HG03457 (cell line): Measurements from ENCODE around the gene AKAP6.
"Not testable (repeated sequence)": the region's sequence is repeated elsewhere in the genome, so short reads cannot be mapped to it uniquely, and the experiment has no call there.

Experiments used
- ATAC-seq: cut with Tn5 transposase; IDR thresholded peaks from one replicate; pipeline ENCODE4 v1.9.1; 2021; ENCODE audit warnings: moderate number of reproducible peaks; ENCODE audit not compliant: unreplicated experiment

The AKAP6 gene

DNA sequence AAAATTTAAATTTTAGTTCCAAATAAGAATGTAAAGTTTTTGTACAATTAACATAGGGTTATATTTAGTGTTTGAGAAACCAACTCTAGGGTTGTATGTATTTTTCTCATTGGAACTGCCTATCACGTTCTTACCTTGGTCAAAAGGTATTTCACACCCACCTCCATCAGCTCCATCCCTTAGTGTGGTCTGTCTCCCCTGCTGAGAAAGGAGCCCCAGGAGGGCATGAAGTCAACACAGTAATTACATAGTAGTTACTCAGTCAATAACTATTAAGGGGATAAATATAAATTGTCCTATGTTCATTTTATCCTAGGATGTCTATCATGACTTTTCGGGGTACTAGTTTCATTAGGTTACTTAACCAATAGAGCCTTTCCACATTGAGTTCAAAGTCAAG lies 106.3 kb downstream of the AKAP6 start:
- no peak for ATAC-seq

GRCh38 chr14:32436993-32437392 lies 107.9 kb downstream of the AKAP6 start:
- no peak for ATAC-seq

- ATAC-seq, result no peak
Observed at GRCh38 chr14:32438517-32438916, 109.4 kb downstream of the AKAP6 start.

DNA sequence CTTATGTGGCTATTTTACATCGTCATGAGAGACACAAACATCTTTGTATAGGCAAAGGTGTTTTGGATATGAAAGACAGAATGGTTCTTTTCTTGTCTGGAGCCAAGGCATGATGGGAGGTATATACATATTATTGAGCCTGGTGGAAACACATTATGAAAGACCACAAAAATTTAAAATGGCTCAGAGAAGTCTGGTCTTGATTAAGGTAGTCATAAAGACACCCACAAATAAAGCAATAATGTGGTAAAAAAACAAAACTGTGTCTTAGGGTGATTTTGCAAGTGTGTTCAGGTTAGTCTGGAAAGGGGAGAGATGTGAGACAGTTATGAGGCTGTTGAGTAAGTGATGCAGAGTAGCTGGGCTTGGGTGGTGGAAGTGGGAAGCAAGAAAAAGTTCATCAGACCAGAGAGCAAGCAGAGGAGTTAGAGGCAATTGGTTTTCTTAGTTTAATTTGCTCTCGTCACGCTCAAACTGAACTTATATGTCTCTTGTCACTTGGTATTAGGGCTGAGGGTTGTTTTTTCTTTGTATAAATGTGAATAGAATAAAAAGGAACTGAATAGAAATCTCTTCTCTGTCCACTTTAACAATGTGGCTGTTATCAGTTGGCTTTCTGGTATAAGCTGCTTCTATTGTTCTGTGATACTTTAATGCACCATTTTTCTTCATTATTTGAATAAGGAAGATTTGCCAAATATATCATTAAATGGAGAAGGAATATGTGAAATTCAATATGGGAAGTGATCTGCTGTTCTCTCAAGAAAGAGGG lies 115.0 kb downstream of the AKAP6 start:
- no peak for ATAC-seq

- ATAC-seq, result no peak
Observed at GRCh38 chr14:32447371-32447770, 118.3 kb downstream of the AKAP6 start.

DNA sequence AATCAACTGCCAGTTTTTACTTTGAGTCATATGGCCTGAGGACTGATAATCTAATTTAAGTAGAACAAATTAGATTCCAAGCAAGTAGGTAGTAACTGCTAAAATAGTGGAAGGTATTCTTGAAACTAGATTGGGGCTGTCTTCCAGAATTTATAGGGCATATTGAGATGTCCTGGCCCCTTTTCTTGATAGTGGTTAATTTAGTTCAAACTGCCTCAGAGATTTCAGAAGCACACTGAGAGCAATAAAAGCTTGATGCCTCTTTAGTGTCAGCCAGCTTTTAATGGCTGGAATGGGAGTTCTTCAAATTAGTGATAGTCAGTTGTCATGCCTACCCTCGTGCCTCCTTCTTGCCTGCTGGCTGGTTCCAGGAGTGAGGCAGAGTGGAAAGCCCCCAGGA lies 120.5 kb downstream of the AKAP6 start:
- no peak for ATAC-seq

GRCh38 chr14:32450919-32451675 lies 122.0 kb downstream of the AKAP6 start:
- no peak for ATAC-seq

DNA sequence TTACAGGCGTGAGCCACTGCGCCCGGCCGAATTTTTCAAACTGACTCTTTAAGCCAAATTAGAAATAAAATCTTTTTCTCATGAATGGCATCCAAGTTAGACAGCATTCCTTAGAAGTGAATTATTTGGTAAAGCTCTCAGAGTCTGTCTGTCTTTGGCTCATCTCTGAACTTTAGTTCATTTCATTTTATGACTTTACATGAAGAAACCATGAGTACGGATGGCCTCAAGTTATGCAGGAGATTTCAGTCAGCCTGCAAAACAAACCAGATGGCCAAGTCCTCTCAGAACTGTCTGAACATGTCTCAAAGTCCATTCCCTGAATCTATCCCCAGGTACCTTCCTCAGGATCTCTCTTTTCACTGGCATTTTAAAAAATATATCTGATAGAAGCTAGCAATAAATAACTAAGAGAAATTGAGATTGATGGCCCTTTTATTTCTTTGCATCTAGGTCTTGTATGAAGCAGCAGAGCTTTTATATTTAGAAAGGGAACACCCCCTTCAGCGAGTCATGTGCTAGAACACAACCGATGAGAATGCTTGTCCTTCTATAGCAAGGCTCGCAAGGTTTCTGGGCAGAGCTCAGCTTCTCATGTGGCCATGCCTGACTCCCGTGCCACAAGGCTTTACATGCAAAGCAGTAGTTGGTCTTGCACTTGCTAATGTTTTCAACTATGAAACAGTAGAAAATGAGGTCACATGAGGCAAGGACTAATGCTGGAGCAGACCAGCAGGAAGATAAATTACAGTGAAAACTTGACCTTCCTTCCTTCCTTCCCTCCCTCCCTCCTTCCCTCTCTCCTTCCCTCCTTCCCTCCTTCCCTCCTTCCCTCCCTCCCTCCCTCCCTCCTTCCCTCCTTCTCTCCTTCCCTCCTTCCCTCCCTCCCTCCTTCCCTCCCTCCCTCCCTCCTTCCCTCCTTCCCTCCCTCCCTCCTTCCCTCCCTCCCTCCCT lies 125.0 kb downstream of the AKAP6 start:
- no peak for ATAC-seq

DNA sequence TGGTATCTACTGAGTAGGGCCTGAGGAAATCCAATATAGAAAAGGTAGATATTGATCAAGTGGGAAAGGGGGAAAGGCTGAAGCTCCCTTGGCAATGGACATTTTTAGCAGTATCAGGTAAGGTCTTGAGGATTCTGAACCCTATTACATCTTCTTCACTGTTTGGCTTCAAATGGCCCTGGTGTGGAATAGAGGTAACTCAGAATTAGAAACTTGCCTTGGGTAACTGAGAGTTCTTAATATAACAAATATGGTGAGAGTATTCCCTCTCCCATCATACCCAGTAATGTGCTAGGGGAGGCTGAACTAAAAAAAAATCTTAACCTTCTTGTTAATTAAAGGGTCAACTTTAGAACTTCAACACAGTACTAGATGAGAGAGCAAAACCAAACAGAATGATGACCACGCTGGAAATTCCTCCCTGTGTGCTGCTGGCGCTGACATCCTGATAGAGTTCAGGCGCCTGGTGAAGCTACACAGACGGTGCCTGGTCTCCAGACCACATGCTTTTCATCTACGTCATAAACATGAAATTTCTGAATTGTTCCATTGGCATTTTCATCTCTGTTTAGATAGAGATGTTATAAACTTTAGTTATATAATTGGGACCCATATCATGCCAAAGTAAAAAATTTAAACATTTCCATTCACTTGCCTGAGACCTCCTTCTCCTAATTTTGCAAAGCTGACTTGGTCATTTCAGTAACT lies 128.3 kb downstream of the AKAP6 start:
- ATAC-seq, result no peak

DNA sequence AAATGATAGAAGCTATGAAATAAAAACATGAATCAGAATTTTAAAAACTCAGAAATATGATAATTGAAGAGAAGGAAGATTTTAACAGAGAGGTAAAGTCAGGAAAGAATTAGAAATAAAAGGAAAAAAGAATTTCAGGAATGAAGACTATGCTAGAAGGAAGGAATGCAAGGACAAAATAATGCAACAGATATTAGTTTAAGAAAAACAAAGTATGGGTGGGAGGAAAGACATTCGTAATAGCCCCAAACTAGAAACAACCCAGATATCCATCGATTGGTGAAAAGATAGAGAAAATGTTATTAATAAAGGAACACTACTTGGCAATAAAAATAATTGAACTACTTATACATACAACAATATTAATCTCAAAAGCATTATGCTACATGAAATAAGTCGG lies 129.6 kb downstream of the AKAP6 start:
- no peak for ATAC-seq

DNA sequence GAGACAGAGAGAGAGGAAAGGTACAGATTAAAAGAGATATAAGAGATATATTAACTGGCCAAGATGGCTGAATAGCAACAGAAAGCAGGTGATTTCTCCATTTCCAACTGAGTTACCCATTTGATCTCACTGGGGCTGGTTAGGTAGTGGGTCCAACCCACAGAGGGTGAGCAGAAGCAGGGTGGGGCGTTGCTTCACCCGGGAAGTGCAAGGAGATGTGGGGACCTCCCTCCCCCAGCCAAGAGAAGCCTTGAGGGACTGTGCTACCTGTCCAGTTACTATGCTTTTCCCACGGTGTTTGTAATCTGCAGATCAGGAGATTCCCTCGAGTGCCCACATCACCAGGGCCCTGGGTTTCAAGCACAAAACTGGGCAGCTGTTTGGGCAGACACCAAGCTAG lies 131.2 kb downstream of the AKAP6 start:
- ATAC-seq, result no peak

GRCh38 chr14:32462553-32462952 lies 133.5 kb downstream of the AKAP6 start:
- not testable (repeated sequence) for ATAC-seq

DNA sequence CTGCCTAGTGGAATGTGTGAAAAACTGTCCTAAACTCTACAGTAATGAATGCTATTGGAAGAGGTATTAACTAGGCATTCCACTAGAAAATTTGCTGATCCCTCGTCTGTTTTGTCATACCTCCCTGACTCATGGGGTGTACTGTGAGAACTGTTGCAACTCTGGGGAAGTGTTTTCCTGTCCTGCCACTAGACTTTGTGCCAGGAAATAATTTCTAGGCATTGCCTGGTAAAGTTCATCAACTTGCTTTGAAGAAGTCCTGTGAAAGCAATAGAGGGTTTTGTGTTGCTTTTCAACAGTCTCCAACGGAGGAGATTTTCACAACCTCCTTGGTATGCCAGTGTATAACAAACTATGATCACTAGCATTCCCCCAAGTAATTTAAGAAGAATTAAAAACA lies 139.9 kb downstream of the AKAP6 start:
- no peak for ATAC-seq

DNA sequence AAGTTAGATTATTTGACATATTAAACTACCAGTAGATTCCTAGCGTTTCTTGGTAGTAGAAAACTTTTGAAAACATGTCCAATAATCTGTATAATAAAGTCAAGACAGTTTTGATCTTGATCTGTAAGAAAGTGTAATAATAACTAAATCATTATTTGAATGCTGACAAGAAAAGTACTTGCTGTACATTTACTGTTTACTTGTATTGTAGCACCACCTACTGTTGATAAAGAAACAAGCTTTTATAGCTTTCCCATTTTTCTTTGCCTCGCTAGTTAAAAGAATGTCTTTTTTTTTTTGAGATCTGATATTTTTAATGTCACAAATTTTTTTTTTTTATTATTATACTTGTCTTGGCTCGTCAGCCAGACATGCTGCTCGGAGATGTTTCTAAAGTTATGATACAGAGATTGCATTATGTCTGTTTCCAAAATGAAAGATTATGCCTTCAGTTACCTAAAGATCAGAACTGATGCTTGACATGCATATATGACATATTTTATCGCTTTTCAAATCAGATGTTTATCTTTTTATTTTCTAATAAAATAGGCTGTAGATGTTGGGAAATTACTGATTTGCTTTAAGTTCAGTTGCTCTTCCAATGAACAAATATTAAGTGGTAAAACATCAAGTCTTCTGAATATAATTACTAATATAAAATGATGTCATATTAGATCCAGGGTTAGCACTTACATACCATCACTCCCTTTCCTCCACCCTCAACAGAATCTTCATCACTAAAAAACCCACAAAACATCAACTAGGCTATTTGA lies 140.5 kb downstream of the AKAP6 start:
- ATAC-seq, result no peak

DNA sequence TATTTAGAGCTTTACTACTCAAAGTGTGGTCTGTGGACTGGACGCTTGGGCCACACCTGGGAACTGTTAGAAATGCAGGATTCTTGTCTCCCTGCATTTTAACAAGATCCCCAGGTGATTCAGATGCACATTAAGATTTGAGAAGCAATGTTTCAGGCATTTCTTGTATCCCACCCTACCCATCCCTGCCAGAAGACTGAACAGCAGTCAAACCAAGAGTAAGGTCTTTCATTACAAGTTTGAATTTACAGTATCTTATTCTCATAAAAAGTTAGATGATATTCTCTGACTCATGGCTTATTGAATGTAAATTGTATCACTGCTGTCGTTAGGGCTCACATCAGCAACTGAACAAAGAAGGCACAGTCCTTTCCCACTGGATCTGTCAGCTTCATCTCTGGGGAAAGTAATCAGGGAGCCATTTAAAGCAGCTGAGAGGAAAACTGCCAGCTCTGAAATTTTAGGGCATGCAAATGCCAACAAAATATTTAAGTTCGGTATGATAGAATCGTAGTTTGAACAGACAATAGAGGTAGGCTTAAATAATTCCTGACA lies 141.1 kb downstream of the AKAP6 start:
- ATAC-seq, result no peak

DNA sequence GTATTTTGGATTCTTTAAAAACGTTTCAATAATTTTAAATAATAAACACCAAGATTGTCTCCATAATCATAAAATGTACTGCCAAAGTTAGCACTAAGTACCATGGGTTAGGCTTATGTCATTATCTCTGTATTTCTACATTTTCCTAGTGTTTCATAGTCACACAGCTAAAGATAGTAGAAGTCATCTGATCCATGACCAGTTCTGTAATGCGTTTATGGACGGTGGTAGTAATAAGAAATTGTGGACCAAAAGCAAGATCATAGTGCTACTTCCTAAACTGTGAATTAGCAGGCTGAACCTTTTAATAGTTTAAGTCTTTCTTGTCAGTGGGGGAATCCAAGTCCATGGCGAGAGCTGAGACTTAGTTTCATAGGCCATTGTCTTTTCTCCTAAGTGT lies 142.1 kb downstream of the AKAP6 start:
- no peak for ATAC-seq

- ATAC-seq, result no peak
Observed at GRCh38 chr14:32472076-32472475, 143.0 kb downstream of the AKAP6 start.

DNA sequence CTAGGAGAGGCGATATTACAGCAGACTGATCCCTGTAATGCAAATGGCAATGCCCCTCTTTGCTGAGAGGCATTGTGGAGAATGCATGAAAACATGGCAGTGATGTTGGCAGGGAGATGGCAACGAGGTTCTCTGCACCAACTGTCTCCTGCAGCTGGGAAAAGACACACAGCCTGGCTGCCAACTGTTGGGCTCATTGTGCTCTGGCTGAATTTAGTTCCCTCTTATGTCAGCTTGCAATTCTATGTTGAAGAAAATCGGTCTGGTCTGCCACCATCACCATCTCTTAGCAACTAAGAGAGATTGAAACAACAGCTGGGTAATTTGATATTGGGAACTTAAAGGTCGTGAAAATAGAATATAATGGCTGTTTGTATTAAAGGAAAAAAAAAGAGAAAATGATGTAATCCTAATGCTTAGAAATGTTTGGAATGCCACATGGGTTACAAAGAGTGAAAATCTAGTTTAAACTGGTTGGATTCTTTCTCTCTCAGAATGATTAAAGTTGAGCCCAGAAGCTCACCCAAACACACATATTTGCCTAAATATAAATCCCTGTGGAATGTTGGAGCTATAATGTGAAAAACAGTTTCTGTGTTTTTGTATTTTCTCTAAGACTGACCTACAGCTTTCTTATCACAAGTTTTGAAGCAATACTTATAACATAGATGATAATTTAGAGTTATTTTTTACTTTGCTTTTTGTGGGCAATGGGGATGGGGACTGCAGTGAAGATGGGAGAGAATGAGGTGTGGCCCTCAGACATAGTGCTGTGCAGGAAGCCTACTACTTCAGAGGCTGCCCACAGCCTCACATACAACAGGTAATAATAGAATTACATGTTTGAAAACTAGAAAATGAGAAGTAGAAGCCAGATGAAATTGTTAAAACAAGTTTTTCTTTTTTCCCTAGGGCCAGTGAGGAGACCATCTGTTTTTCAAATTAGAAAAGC lies 143.7 kb downstream of the AKAP6 start:
- no peak for ATAC-seq

- ATAC-seq, result no peak
Observed at GRCh38 chr14:32473464-32473855, 144.4 kb downstream of the AKAP6 start.
